ENCODE data around the gene RPH3AL.

- no peak for TF ChIP-seq CTCF (IDR thresholded peaks at IDR 0.05; ENCODE audit: low read depth, low read length)
- TF ChIP-seq POLR2A (IDR thresholded peaks at IDR 0.05; ENCODE audit: extremely low read depth, insufficient read length): no peak
Observed at GRCh38 chr17:326010-326621, 26.5 kb downstream of the RPH3AL start.

All from NB4 (cell line).